ENCODE data around the gene BCORL1. TPM values are rescaled to one million over a fixed set of nuclear protein-coding genes. Genes with fewer than 3 reads are reported as not detected.

BCORL1 gene
- total and polyA plus RNA-seq, 2 of the 8 experiments (the other 6 are each of a cell fraction or from before 2014, with no cell fraction given): 1.4 to 6.2 TPM

- Histone ChIP-seq H4K20me1 (replicated peaks in 1 of 2; ENCODE audit: control insufficient read depth in 1 of 2, insufficient read depth in 2 of 2, low read length in 2 of 2) (no peaks in the 10 kb centered on the region), H3K56ac (replicated peaks; ENCODE audit: insufficient read length, low read depth, low read length) (no peak overlapping the region), H3K36me3 (ENCODE audit: control insufficient read depth in 2 of 4, insufficient read depth in 4 of 4, low read length in 3 of 4) (no peaks in the 10 kb centered on the region), H3K4ac (replicated peaks; ENCODE audit: insufficient read length, low read depth, low read length) (no peak overlapping the region), H3K27ac (ENCODE audit: low read depth, low read length) (no peak overlapping the region), H3K4me2 (ENCODE audit: insufficient read depth in 1 of 2, low read depth in 2 of 2, low read length in 2 of 2) (no peak overlapping the region), H3K79me2 (ENCODE audit: control insufficient read depth in 1 of 2, insufficient read depth in 2 of 2, low read length in 2 of 2) (no peaks in the 10 kb centered on the region), H3K4me3 (ENCODE audit: extremely low read depth in 1 of 4, insufficient read depth in 2 of 4, low read depth in 3 of 4, low read length in 4 of 4) (no peak overlapping the region), H2BK5ac (ENCODE audit: low read depth, low read length) (no peak overlapping the region), H3K9me3 (ENCODE audit: insufficient read depth in 2 of 2, low read depth in 1 of 2, low read length in 1 of 2) (no peaks in the 10 kb centered on the region), H3K9ac (replicated peaks in 1 of 4; ENCODE audit: extremely low read depth in 1 of 4, low read depth in 3 of 4, low read length in 3 of 4) (no peak overlapping the region), H2BK15ac (ENCODE audit: low read length) (no peak overlapping the region), H2BK12ac (ENCODE audit: low read depth, low read length) (no peak overlapping the region), H3K79me1 (ENCODE audit: low read depth, low read length) (no peaks in the 10 kb centered on the region), H4K91ac (replicated peaks; ENCODE audit: insufficient read length, low read length) (no peak overlapping the region), H2BK20ac (ENCODE audit: low read length) (no peak overlapping the region), H3K23ac (ENCODE audit: insufficient read length) (no peak overlapping the region), H2BK120ac (replicated peaks; ENCODE audit: low read depth, low read length) (no peak overlapping the region), H3K27me3 (replicated peaks in 1 of 4; ENCODE audit: control insufficient read depth in 3 of 4, extremely low read depth in 1 of 4, insufficient read depth in 3 of 4, low read length in 3 of 4) (no peaks in the 10 kb centered on the region), H3K18ac (ENCODE audit: extremely low read depth, low read length) (no peak overlapping the region), H4K5ac (ENCODE audit: insufficient read length, low read depth, low read length) (no peak overlapping the region), H4K8ac (ENCODE audit: extremely low read depth, insufficient read depth, low read length) (no peak overlapping the region), H3K4me1 (replicated peaks in 1 of 4; ENCODE audit: control insufficient read depth in 3 of 4, insufficient read depth in 4 of 4, low read length in 3 of 4) (peaks cover 0 to 15% (median 5%) of the 10 kb centered on the region in 4 experiments; a peak in 5 of 7 replicates), H3K23me2 (ENCODE audit: low read depth, low read length) (no peaks in the 10 kb centered on the region), H2AK5ac (ENCODE audit: low read depth, low read length) (no peak overlapping the region), H3K14ac (ENCODE audit: insufficient read length) (no peak overlapping the region), H2AFZ (ENCODE audit: low read length) (no peak overlapping the region)
- FAIRE-seq (peak; percentile 86), DNase-seq (ENCODE audit: low read depth in 1 of 2, low spot score in 2 of 2) (no peak)
- TF ChIP-seq, protein P1, sequence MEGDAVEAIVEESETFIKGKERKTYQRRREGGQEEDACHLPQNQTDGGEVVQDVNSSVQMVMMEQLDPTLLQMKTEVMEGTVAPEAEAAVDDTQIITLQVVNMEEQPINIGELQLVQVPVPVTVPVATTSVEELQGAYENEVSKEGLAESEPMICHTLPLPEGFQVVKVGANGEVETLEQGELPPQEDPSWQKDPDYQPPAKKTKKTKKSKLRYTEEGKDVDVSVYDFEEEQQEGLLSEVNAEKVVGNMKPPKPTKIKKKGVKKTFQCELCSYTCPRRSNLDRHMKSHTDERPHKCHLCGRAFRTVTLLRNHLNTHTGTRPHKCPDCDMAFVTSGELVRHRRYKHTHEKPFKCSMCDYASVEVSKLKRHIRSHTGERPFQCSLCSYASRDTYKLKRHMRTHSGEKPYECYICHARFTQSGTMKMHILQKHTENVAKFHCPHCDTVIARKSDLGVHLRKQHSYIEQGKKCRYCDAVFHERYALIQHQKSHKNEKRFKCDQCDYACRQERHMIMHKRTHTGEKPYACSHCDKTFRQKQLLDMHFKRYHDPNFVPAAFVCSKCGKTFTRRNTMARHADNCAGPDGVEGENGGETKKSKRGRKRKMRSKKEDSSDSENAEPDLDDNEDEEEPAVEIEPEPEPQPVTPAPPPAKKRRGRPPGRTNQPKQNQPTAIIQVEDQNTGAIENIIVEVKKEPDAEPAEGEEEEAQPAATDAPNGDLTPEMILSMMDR (IDR thresholded peaks at IDR 0.05; ENCODE audit: control extremely low read depth in 1 of 3, insufficient read depth in 1 of 3, low read depth in 1 of 3, low read length in 3 of 3): peak in 2 of 3 experiments; percentile 64 to 74; a peak in 3 of 4 replicates
- peak; percentile 80 to 86 for TF ChIP-seq RAD21 (IDR thresholded peaks at IDR 0.05 in 1 of 2, conservative IDR thresholded peaks at IDR 0.05 in 1 of 2; ENCODE audit: low read depth in 2 of 2, low read length in 2 of 2)
- no peak for TF ChIP-seq BRCA1 (IDR thresholded peaks at IDR 0.05; ENCODE audit: low read depth, low read length)
- ChIA-PET CTCF (ENCODE audit: partially characterized antibody) (interaction anchor here (0.8 to 4.1 kb wide), 21 partner anchors 9 to 154 kb away, joined by 3 to 36 read pairs (median 4); partner anchors contain the start of gene ELF4), POLR2A (ENCODE audit: partially characterized antibody) (interaction anchor here (1.0 kb wide), 1 partner anchor 41 kb away, joined by 3 read pairs; no protein-coding TSS in a partner anchor)
- 19% methylated on average over 5 of the region's 9 CpGs; no CpG with 5 or more reads in 1 of the 2 experiments for WGBS, 2 experiments (ENCODE audit: extremely low coverage in 1 of 2, insufficient coverage in 1 of 2, insufficient read length in 1 of 2, insufficient replicate concordance in 2 of 2, low coverage in 1 of 2, low lambda C conversion rate in 2 of 2, missing lambda C conversion rate in 1 of 2)
These were observed 97.5 kb downstream of the BCORL1 start for GRCh38 chrX:130079824-130080406.
